H9 (cell line): ENCODE results near the gene RFNG. TPM values are rescaled to one million over a fixed set of nuclear protein-coding genes. Genes with fewer than 3 reads are reported as not detected.

Experiments
- DNase-seq: peaks from one replicate; pipeline ENCODE4 v3.0.0-alpha.2; 2017
- H2AFZ ChIP-seq: one replicate; pipeline ENCODE4 v1.6.1; 2013; ENCODE audit warnings: mild to moderate bottlenecking, low read length, control low read depth, moderate library complexity
- H2AK5ac ChIP-seq: 2 replicates; pipeline ENCODE4 v1.6.1; 2013; ENCODE audit warnings: low read length, control low read depth, mixed read lengths; ENCODE audit not compliant: insufficient read length
- H2BK120ac ChIP-seq: one replicate; pipeline ENCODE4 v1.6.1; 2013; ENCODE audit warnings: low read depth, mild to moderate bottlenecking, low read length, control low read depth, inconsistent platforms; ENCODE audit not compliant: poor library complexity, severe bottlenecking
- H2BK12ac ChIP-seq: 2 replicates; pipeline ENCODE4 v1.6.1; 2013; ENCODE audit warnings: low read length, control low read depth, mixed read lengths, low read depth; ENCODE audit not compliant: insufficient read length
- H2BK15ac ChIP-seq: 2 replicates; pipeline ENCODE4 v1.6.1; 2013; ENCODE audit warnings: low read depth, low read length, control low read depth
- H2BK20ac ChIP-seq: one replicate; pipeline ENCODE4 v1.6.1; 2013; ENCODE audit warnings: low read depth, mild to moderate bottlenecking, low read length, control low read depth, inconsistent platforms; ENCODE audit not compliant: poor library complexity, severe bottlenecking
- H2BK5ac ChIP-seq: 2 replicates; pipeline ENCODE4 v1.6.1; 2013; ENCODE audit warnings: low read length, control low read depth, mixed read lengths; ENCODE audit not compliant: insufficient read length
- H3K14ac ChIP-seq: 2 replicates; pipeline ENCODE4 v1.6.1; 2013; ENCODE audit warnings: low read length, control low read depth; ENCODE audit not compliant: insufficient read depth
- H3K18ac ChIP-seq: 2 replicates; pipeline ENCODE4 v1.6.1; 2013; ENCODE audit warnings: low read depth, mild to moderate bottlenecking, mixed read lengths, low read length, control low read depth; ENCODE audit not compliant: insufficient read length
- H3K23ac ChIP-seq: 2 replicates; pipeline ENCODE4 v1.6.1; 2013; ENCODE audit warnings: low read length, control low read depth, mixed read lengths, low read depth; ENCODE audit not compliant: insufficient read length
- H3K23me2 ChIP-seq: 2 replicates; pipeline ENCODE4 v1.6.1; 2013; ENCODE audit warnings: low read depth, mild to moderate bottlenecking, mixed read lengths, low read length, control low read depth; ENCODE audit not compliant: insufficient read length, poor library complexity, severe bottlenecking
- H3K27ac ChIP-seq: 2 replicates; pipeline ENCODE4 v1.5.1; 2013; ENCODE audit warnings: low read length, control low read depth, mixed read lengths, low read depth; ENCODE audit not compliant: insufficient read length
- H3K27me3 ChIP-seq: 2 replicates; pipeline ENCODE4 v1.6.1; 2013; ENCODE audit warnings: low read length, control low read depth, inconsistent platforms; ENCODE audit not compliant: insufficient read depth
- H3K4ac ChIP-seq: 2 replicates; pipeline ENCODE4 v1.6.1; 2013; ENCODE audit warnings: low read depth, mild to moderate bottlenecking, control low read depth, inconsistent platforms, low read length, moderate library complexity
- H3K4me1 ChIP-seq: 2 replicates; pipeline ENCODE4 v1.6.1; 2013; ENCODE audit warnings: low read length, control low read depth, inconsistent platforms; ENCODE audit not compliant: insufficient read depth
- H3K4me2 ChIP-seq: 2 replicates; pipeline ENCODE4 v1.6.1; 2013; ENCODE audit warnings: low read length, control low read depth, mixed read lengths; ENCODE audit not compliant: insufficient read length, insufficient read depth
- H3K56ac ChIP-seq: 2 replicates; pipeline ENCODE4 v1.6.1; 2013; ENCODE audit warnings: low read depth, mild to moderate bottlenecking, mixed read lengths, low read length, control low read depth; ENCODE audit not compliant: insufficient read length
- H3K79me1 ChIP-seq: 2 replicates; pipeline ENCODE4 v1.6.1; 2013; ENCODE audit warnings: low read depth, mild to moderate bottlenecking, moderate library complexity, low read length, control low read depth, inconsistent platforms; ENCODE audit not compliant: insufficient read depth, poor library complexity, severe bottlenecking
- H3K79me2 ChIP-seq: 2 replicates; pipeline ENCODE4 v1.6.1; 2013; ENCODE audit warnings: low read length, control low read depth, inconsistent platforms; ENCODE audit not compliant: insufficient read depth
- H3K9ac ChIP-seq: 2 replicates; pipeline ENCODE4 v1.6.1; 2013; ENCODE audit warnings: low read length, control low read depth, mixed read lengths; ENCODE audit not compliant: insufficient read length; ENCODE audit errors: extremely low read depth
- H3K9me3 ChIP-seq: one replicate; pipeline ENCODE4 v1.6.1; 2013; ENCODE audit warnings: low read depth, low read length, inconsistent platforms; ENCODE audit not compliant: control insufficient read depth
- H3T11ph ChIP-seq: one replicate; pipeline ENCODE4 v1.6.1; 2013; ENCODE audit warnings: mild to moderate bottlenecking, low read length, control low read depth, inconsistent platforms
- H4K20me1 ChIP-seq: one replicate; pipeline ENCODE4 v1.6.1; 2013; ENCODE audit not compliant: control insufficient read depth, insufficient read length, insufficient read depth
- H4K5ac ChIP-seq: 2 replicates; pipeline ENCODE4 v1.6.1; 2013; ENCODE audit warnings: low read depth, mild to moderate bottlenecking, mixed read lengths, low read length, control low read depth; ENCODE audit not compliant: insufficient read length
- H4K8ac ChIP-seq: replicated peaks from 2 replicates; pipeline ENCODE4 v1.6.1; 2013; ENCODE audit warnings: low read length, control low read depth, mixed read lengths, low read depth; ENCODE audit not compliant: insufficient read length
- H4K91ac ChIP-seq: 2 replicates; pipeline ENCODE4 v1.6.1; 2013; ENCODE audit warnings: low read depth, mild to moderate bottlenecking, moderate library complexity, mixed read lengths, low read length, control low read depth; ENCODE audit not compliant: insufficient read length
- H3K27ac Mint-ChIP-seq, 3 experiments: 2 replicates in 2 of 3; 3 replicates in 1 of 3; pipeline ENCODE4 v1.8.0; 2020 to 2021; ENCODE audit warnings: mixed read lengths in 3 of 3, mild to moderate bottlenecking in 1 of 3, moderate library complexity in 1 of 3
- H3K27me3 Mint-ChIP-seq: 2 replicates; pipeline ENCODE4 v1.8.0; 2021; ENCODE audit warnings: low read depth, mild to moderate bottlenecking, moderate library complexity, mixed read lengths
- H3K36me3 Mint-ChIP-seq, 3 experiments: 2 replicates in 2 of 3; 3 replicates in 1 of 3; pipeline ENCODE4 v1.8.0; 2020 to 2021; ENCODE audit warnings: low read depth in 3 of 3, mixed read lengths in 3 of 3; ENCODE audit not compliant: insufficient read depth in 1 of 3
- H3K4me1 Mint-ChIP-seq, 2 experiments: 2 replicates each; pipeline ENCODE4 v1.8.0; 2020; ENCODE audit warnings: mixed read lengths in 2 of 2
- H3K4me3 Mint-ChIP-seq, 2 experiments: 2 replicates in 1 of 2; 3 replicates in 1 of 2; pipeline ENCODE4 v1.8.0; 2020 to 2021; ENCODE audit warnings: mild to moderate bottlenecking in 2 of 2, mixed read lengths in 2 of 2, moderate library complexity in 1 of 2
- H3K9me3 Mint-ChIP-seq, 2 experiments: 2 replicates in 1 of 2; 3 replicates in 1 of 2; pipeline ENCODE4 v1.8.0; 2020; ENCODE audit warnings: mild to moderate bottlenecking in 2 of 2, mixed read lengths in 2 of 2, moderate library complexity in 1 of 2
- CTCF ChIP-seq: fragments of 200-600 bp; sonication (generic); conservative IDR thresholded peaks from 3 replicates; pipeline ENCODE4 v1.8.0; 2021; ENCODE audit warnings: antibody characterized with exemption, mild to moderate bottlenecking
- WGBS: extraction: QIAGEN DNeasy Blood & Tissue Kit; methylation state at CpG from one replicate; pipeline ENCODE4 v1.1.7; 2013; ENCODE audit warnings: missing lambda C conversion rate, low lambda C conversion rate, mixed read lengths; ENCODE audit not compliant: insufficient read length; ENCODE audit errors: extremely low coverage; 5-methylcytosine and 5-hydroxymethylcytosine counted together
- total RNA-seq: library from RNA; stranded (reverse); gene quantifications from 2 replicates; pipeline ENCODE4 v1.2.1, GENCODE V29; 2021

RFNG gene
- total RNA-seq, 1 experiment from 2014 or later: 34.0 TPM

DNA sequence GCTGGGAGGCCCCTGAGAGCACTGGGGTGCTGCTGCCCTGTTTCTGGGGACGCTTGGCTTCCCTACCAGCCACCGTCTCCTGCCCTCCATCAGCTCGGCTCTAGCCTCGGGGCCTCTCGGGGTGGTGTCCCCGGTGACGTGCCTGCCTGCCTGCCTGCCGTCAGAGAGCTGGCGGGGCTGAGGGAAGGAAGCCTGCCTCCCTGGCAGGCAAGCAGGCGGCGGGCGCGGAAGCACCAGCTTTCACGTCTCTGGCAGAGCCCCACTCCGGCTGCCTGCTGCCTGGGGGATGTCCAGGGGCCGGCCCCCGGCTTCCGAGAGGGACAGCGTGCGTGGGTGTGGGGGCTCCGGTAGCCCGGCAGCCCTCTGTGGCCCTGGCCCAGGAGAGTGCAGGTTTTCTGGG, 38.3 kb downstream of the RFNG start:
- Mint-ChIP-seq H3K4me3 (no peak overlapping the region), H3K27me3 (no peaks in the 10 kb centered on the region; the same call in 1 of the 2 replicates), H3K36me3 (peaks cover 0 to under 1% (median 0%) of the 10 kb centered on the region in 3 experiments; a peak in 2 of 7 replicates), H3K4me1 (0 out of 4 replicates have a peak, but pooled peaks cover 0 to 2% of the 10 kb centered on the region in 2 experiments), H3K27ac (no peak overlapping the region), H3K9me3 (no peaks in the 10 kb centered on the region)
- Histone ChIP-seq H3K4ac (no peak overlapping the region), H3K9me3 (no peaks in the 10 kb centered on the region), H2BK12ac (no peak overlapping the region), H3K23ac (no peak overlapping the region), H2BK15ac (no peak overlapping the region), H3K18ac (no peak overlapping the region), H4K8ac (no peak overlapping the region), H4K20me1 (no peaks in the 10 kb centered on the region), H4K5ac (no peak overlapping the region), H3K27me3 (no peaks in the 10 kb centered on the region), H2AK5ac (no peak overlapping the region), H4K91ac (no peak overlapping the region), H3K4me2 (no peak overlapping the region), H3K9ac (no peak overlapping the region), H3K14ac (no peak overlapping the region), H3K27ac (no peak overlapping the region), H3K56ac (no peak overlapping the region), H3K79me2 (no peaks in the 10 kb centered on the region), H3K79me1 (no peaks in the 10 kb centered on the region), H2BK20ac (no peak overlapping the region), H2AFZ (no peak overlapping the region), H3T11ph (no peak overlapping the region), H3K4me1 (no peaks in the 10 kb centered on the region), H2BK5ac (no peak overlapping the region), H3K23me2 (no peaks in the 10 kb centered on the region), H2BK120ac (no peak overlapping the region)
- WGBS: no CpG with 5 or more reads among the region's 22 CpGs
- TF ChIP-seq CTCF: no peak
- DNase-seq: no peak
